Sigmoid colon (tissue), 7 donors: ENCODE results near the gene SPAG8. TPM values are rescaled to one million over a fixed set of nuclear protein-coding genes. Genes with fewer than 3 reads are reported as not detected.

Source experiments
- DNase-seq: peaks from one replicate; pipeline ENCODE4 v3.0.0-alpha.2; 2019
- H3K27ac ChIP-seq, 4 donors: fragments of 200-600 bp; sonication (generic); one replicate each; pipeline ENCODE4 v1.5.1; 2016 to 2019; ENCODE audit warnings: mild to moderate bottlenecking in 1 of 4
- H3K27me3 ChIP-seq, 3 donors: fragments of 200-600 bp; sonication (generic); one replicate each; pipeline ENCODE4 v1.5.1; 2019; ENCODE audit warnings: mild to moderate bottlenecking in 1 of 3
- H3K36me3 ChIP-seq, 4 donors: fragments of 200-600 bp; sonication (generic); one replicate each; pipeline ENCODE4 v1.5.1; 2016 to 2019
- H3K4me1 ChIP-seq, 4 donors: fragments of 200-600 bp; sonication (generic); one replicate each; pipeline ENCODE4 v1.5.1; 2017 to 2019
- H3K4me3 ChIP-seq, 4 donors: fragments of 200-600 bp; sonication (generic); one replicate each; pipeline ENCODE4 v1.5.1; 2017 to 2019; ENCODE audit warnings: mild to moderate bottlenecking in 2 of 4, moderate library complexity in 1 of 4
- H3K9me3 ChIP-seq, 4 donors: fragments of 200-600 bp in 3 of 4; sonication (generic) in 3 of 4; one replicate each; pipeline versions ENCODE4 v1.5.1 to v1.6.1; 2013 to 2019
- EP300 ChIP-seq, 4 donors: sonication (generic); formaldehyde crosslinking; IDR thresholded peaks; one replicate each; pipeline ENCODE4 v1.6.1; 2017; ENCODE audit warnings: antibody characterized with exemption in 4 of 4
- POLR2A ChIP-seq, 2 donors: fragments of 450-650 bp; IDR thresholded peaks; one replicate each; pipeline ENCODE4 v1.6.1; 2016; ENCODE audit warnings: antibody characterized with exemption in 2 of 2, mild to moderate bottlenecking in 2 of 2, moderate library complexity in 2 of 2
- POLR2AphosphoS5 ChIP-seq, 4 donors: sonication (generic); formaldehyde crosslinking; IDR thresholded peaks; one replicate each; pipeline ENCODE4 v1.6.1; 2017; ENCODE audit warnings: antibody characterized with exemption in 4 of 4
- WGBS, 2 donors: extraction: QIAGEN DNeasy Blood & Tissue Kit; methylation state at CpG; one replicate each; pipeline ENCODE4 v1.1.7; 2013; 5-methylcytosine and 5-hydroxymethylcytosine counted together
- intact Hi-C: fragments of 100-400 bp; cut with DNase I; formaldehyde crosslinking; loops from one replicate; pipeline ENCODE4 v1.15.1; 2023
- polyA plus RNA-seq, 3 donors: library from polyadenylated mRNA; stranded (reverse); fragments of 200-250 nt; gene quantifications; one replicate each; pipeline ENCODE4 v1.2.3, GENCODE V29; 2013
- total RNA-seq, 4 donors: library from RNA; depleted of rRNA; stranded (reverse); fragments of >200 nt; gene quantifications; one replicate each; pipeline ENCODE4 v1.1.0, GENCODE V29; 2016
- TF ChIP-seq, protein P1 (sequence below), 4 experiments: fragments of 450-650 bp in 3 of 4; fragments of 200-600 bp in 1 of 4; IDR thresholded peaks; one replicate each; pipeline ENCODE4 v1.5.1; 2016 to 2019; ENCODE audit warnings: antibody characterized with exemption in 4 of 4, mild to moderate bottlenecking in 3 of 4, moderate library complexity in 2 of 4
- donor health status: healthy with polysubstance abuse.
- donor health status: Bipolar disorder and iron deficiency.
- donor health status: healthy.

Gene SPAG8
- total and polyA plus RNA-seq, 7 donors, result 1.1 to 2.8 (median 2.3) TPM; not detected in 2

DNA sequence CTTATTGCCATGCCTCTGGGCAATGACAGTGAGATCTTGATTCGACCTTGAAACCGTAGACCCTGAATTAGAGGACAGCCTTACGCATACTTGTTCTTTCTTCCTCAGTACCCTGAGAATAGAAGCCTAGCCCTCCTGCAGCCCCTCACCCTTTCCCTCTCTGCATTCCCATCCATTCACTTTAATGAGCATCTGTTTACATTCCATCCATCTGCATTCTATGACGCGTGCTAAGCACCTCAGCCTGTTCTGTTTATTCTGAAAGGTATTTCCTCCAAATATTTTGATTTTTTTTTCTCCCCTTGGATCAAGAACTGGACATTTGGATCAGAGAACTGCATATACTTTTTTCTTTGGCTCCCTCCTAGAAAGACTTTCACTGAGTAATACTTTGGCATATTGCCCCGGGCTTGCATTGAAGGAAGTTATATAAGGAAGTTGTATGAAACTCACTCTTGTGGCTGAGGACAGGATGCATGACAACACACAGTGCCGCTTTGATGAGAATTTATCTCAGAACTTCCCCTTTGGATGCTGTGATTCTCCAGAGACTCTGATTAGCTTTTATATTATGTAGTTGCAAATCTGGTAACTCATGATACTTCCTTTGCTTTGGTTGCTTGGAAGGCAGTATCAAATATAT is 32.7 kb upstream of the SPAG8 start:
- peak; percentile 70 for DNase-seq
- 34% methylated on average over 7 of the region's 7 CpGs for WGBS, 2 donors
- TF ChIP-seq POLR2A (IDR thresholded peaks at IDR 0.05) (no peak), POLR2AphosphoS5 (IDR thresholded peaks at IDR 0.05) (peak in 3 of 4 donors; percentile 23 to 45 (median 24))
- no peak overlapping the region for H3K4me3 ChIP-seq
- peak overlapping the region; percentile 57 to 84 (median 77) for H3K27ac ChIP-seq
- H3K9me3 ChIP-seq, result no peaks in the 10 kb centered on the region
- H3K36me3 ChIP-seq, result peaks cover 0 to 12% (median 2%) of the 10 kb centered on the region in 4 donors
- peaks cover 0 to 53% (median 41%) of the 10 kb centered on the region in 4 donors for H3K4me1 ChIP-seq
- intact Hi-C loops, result no loop called here
- H3K27me3 ChIP-seq, result no peaks in the 10 kb centered on the region

DNA sequence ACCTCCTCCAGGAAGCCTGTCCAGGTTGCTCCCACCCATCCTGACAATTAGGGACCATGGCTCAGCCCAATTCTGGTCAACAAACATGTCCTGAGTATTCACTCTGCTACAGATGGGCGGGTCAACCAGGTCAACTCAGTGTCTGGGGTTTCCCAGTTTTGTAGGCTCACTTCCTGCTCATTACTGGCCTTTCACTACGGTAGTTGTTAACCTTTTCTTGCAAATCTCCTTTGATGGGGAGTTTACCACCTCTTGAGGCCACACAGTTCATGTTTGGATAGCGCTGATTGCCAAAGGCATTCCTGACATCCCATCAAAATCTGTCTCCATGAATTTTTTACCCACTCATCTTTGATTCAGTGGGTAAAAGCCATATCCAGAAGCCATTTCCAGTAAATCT is 30.7 kb upstream of the SPAG8 start:
- no peak for DNase-seq
- TF ChIP-seq EP300 (IDR thresholded peaks at IDR 0.05), result no peak
- TF ChIP-seq, protein P1, sequence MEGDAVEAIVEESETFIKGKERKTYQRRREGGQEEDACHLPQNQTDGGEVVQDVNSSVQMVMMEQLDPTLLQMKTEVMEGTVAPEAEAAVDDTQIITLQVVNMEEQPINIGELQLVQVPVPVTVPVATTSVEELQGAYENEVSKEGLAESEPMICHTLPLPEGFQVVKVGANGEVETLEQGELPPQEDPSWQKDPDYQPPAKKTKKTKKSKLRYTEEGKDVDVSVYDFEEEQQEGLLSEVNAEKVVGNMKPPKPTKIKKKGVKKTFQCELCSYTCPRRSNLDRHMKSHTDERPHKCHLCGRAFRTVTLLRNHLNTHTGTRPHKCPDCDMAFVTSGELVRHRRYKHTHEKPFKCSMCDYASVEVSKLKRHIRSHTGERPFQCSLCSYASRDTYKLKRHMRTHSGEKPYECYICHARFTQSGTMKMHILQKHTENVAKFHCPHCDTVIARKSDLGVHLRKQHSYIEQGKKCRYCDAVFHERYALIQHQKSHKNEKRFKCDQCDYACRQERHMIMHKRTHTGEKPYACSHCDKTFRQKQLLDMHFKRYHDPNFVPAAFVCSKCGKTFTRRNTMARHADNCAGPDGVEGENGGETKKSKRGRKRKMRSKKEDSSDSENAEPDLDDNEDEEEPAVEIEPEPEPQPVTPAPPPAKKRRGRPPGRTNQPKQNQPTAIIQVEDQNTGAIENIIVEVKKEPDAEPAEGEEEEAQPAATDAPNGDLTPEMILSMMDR (IDR thresholded peaks at IDR 0.05), result no peak
- intact Hi-C loops, result no loop called here
- no peaks in the 10 kb centered on the region for H3K27me3 ChIP-seq
- WGBS, 2 donors, result 67 to 69% methylated on average over 3 of the region's 3 CpGs
- H3K36me3 ChIP-seq, result peaks cover 0 to 12% (median 2%) of the 10 kb centered on the region in 4 donors
- no peak overlapping the region for H3K4me3 ChIP-seq
- H3K4me1 ChIP-seq, result peaks cover 0 to 42% (median 32%) of the 10 kb centered on the region in 4 donors
- no peaks in the 10 kb centered on the region for H3K9me3 ChIP-seq
- H3K27ac ChIP-seq, result no peak overlapping the region

DNA sequence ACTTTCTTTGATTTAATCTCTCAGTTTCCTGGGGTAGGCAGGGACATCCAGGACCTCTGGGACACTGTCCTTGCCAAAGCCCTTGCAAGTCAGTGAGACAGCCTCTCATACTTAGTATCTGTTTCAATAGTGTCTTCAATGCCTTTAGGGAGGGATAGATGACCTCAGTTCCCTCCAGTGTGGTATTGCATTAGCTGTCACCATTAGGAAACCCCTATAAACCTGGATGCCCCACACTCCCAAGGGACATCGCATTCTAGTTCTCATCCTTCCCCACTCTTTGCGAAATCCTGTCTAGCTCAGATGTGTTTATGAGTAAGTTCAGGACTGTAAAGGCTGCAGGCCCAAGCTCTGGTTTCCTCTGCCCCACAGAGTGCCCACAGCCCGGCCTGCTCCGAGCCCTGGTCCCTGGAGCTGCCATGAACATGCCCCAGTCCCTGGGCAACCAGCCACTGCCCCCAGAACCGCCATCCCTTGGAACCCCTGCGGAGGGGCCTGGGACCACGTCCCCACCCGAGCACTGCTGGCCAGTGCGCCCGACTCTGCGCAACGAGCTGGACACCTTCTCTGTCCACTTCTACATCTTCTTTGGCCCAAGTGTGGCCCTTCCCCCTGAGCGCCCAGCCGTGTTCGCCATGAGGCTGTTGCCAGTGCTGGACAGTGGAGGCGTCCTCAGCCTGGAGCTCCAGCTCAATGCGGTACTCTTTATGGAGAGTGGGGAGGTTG is 30.1 kb upstream of the SPAG8 start:
- Histone ChIP-seq H3K27ac (no peak overlapping the region), H3K4me1 (peaks cover 0 to 36% (median 28%) of the 10 kb centered on the region in 4 donors), H3K4me3 (no peak overlapping the region), H3K9me3 (no peaks in the 10 kb centered on the region), H3K36me3 (peaks cover 0 to 8% (median 2%) of the 10 kb centered on the region in 4 donors), H3K27me3 (no peaks in the 10 kb centered on the region)
- TF ChIP-seq, protein P1 (IDR thresholded peaks at IDR 0.05), result no peak
- TF ChIP-seq POLR2A (IDR thresholded peaks at IDR 0.05) (no peak), POLR2AphosphoS5 (IDR thresholded peaks at IDR 0.05) (no peak), EP300 (IDR thresholded peaks at IDR 0.05) (no peak)
- 94% methylated on average over 17 of the region's 17 CpGs for WGBS, 2 donors
- intact Hi-C loops, result no loop called here
- DNase-seq, result peak; percentile 57

DNA sequence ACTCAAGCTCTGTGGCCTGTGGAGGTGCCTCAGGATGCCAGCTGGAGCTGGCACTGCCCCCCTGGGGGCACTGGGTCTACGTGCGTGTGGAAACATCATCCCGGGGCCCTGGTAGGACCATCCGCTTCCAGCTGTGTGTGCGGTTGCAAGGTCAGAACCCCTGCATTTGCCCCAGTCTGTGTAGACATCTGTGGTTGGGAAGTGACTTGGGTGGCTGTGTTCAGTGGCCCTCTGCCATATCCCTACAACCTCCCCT is 29.5 kb upstream of the SPAG8 start:
- peaks cover 0 to 31% (median 26%) of the 10 kb centered on the region in 4 donors for H3K4me1 ChIP-seq
- peak; percentile 46 for DNase-seq
- WGBS, 2 donors, result 88 to 96% methylated on average over 5 of the region's 5 CpGs
- H3K27me3 ChIP-seq, result no peaks in the 10 kb centered on the region
- intact Hi-C loops, result no loop called here
- H3K27ac ChIP-seq, result no peak overlapping the region
- no peak for TF ChIP-seq POLR2AphosphoS5 (IDR thresholded peaks at IDR 0.05)
- TF ChIP-seq EP300 (IDR thresholded peaks at IDR 0.05), result no peak
- no peak for TF ChIP-seq POLR2A (IDR thresholded peaks at IDR 0.05)
- TF ChIP-seq, protein P1 (IDR thresholded peaks at IDR 0.05), result no peak
- H3K9me3 ChIP-seq, result no peaks in the 10 kb centered on the region
- peaks cover 0 to 4% (median 1%) of the 10 kb centered on the region in 4 donors for H3K36me3 ChIP-seq
- H3K4me3 ChIP-seq, result no peak overlapping the region

DNA sequence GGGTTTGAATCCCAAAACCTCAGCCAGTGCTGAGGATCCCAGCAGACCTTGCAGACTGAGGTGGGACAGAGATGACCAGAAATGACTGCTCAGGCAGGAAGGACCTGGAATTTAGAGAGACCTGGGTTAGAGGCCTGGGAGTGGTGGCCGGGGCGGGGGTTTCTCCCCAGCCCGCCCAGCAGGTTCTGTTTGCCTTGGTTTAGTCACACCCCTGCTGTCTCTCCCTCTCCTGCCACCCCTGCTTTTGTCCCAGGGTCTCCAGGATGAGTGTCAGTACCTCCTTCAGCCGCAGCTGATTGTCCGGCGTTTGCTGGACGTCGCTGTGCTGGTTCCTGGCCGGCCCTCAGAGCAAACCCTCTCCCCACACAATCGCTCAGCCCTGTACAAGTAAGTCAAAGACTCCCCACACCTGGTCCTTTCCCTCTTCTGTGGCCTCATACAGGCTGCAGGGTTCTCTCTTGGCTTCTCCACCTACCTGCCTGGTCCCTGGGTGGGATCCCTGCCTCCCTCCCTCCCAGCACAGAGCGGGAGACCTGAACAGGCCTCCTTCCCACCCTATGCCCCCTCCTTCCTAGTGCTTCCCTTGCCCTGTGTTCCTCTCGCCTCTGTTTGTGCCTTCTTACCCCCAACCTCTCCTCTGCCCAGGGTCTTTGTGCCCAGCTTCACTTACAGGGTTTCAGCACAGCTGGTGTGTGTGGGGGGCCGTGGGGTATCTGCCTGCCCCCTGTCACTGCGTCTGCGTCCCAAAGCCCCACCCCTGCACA is 29.0 kb upstream of the SPAG8 start:
- H3K27ac ChIP-seq, result no peak overlapping the region
- peak; percentile 50 for DNase-seq
- H3K36me3 ChIP-seq, result no peaks in the 10 kb centered on the region
- no peak overlapping the region for H3K4me3 ChIP-seq
- H3K9me3 ChIP-seq, result no peaks in the 10 kb centered on the region
- H3K27me3 ChIP-seq, result no peaks in the 10 kb centered on the region
- peaks cover 0 to 26% (median 21%) of the 10 kb centered on the region in 4 donors for H3K4me1 ChIP-seq
- 91 to 96% methylated on average over 15 of the region's 15 CpGs for WGBS, 2 donors
- TF ChIP-seq POLR2A (IDR thresholded peaks at IDR 0.05) (no peak), POLR2AphosphoS5 (IDR thresholded peaks at IDR 0.05) (no peak), EP300 (IDR thresholded peaks at IDR 0.05) (no peak)
- TF ChIP-seq, protein P1 (IDR thresholded peaks at IDR 0.05), result no peak
- intact Hi-C loops, result no loop called here
